Ishikawa (cell line): ENCODE measurements around the gene CLSTN2.

ENCODE experiments used
- CREB1 ChIP-seq: IDR thresholded peaks from 2 replicates; pipeline ENCODE4 v1.6.1; 2012; ENCODE audit warnings: low read depth
- EP300 ChIP-seq: IDR thresholded peaks from 2 replicates; pipeline ENCODE4 v1.6.1; 2012; ENCODE audit warnings: borderline replicate concordance
- NFIC ChIP-seq: IDR thresholded peaks from 2 replicates; pipeline ENCODE4 v1.6.1; 2012
- RAD21 ChIP-seq: IDR thresholded peaks from 2 replicates; pipeline ENCODE4 v1.6.1; 2012; ENCODE audit warnings: low read depth
- TAF1 ChIP-seq: IDR thresholded peaks from 2 replicates; pipeline ENCODE4 v1.6.1; 2012; ENCODE audit warnings: low read depth, mild to moderate bottlenecking
- TCF12 ChIP-seq: IDR thresholded peaks from 2 replicates; pipeline ENCODE4 v1.6.1; 2012; ENCODE audit warnings: low read depth
- TEAD4 ChIP-seq: IDR thresholded peaks from 2 replicates; pipeline ENCODE4 v1.6.1; 2012

- TF ChIP-seq TAF1 = no peak
- TF ChIP-seq CREB1 = no peak
- TF ChIP-seq NFIC = no peak
- no peak for TF ChIP-seq RAD21
- TF ChIP-seq TEAD4 = no peak
- TF ChIP-seq TCF12 = no peak
- no peak for TF ChIP-seq EP300
These were observed 497.3 kb downstream of the CLSTN2 start for GRCh38 chr3:140432229-140432669.
